Fibroblast of villous mesenchyme (primary cell): Measurements from ENCODE around the gene NAA15. TPM values are rescaled to one million over a fixed set of nuclear protein-coding genes. Genes with fewer than 3 reads are reported as not detected.
"Not testable (repeated sequence)": the region's sequence is repeated elsewhere in the genome, so short reads cannot be mapped to it uniquely, and the experiment has no call there.

Experiments used
- DNase-seq: peaks from one replicate; pipeline ENCODE4 v3.0.0-alpha.2; 2010; ENCODE audit warnings: low read depth
- H3K4me3 ChIP-seq: 2 replicates; pipeline ENCODE4 v1.5.1; 2011; ENCODE audit warnings: low read depth, mild to moderate bottlenecking, low read length
- CTCF ChIP-seq: IDR thresholded peaks from 2 replicates; pipeline ENCODE4 v1.5.1; 2012; ENCODE audit warnings: low read depth, mild to moderate bottlenecking, low read length; ENCODE audit not compliant: insufficient read depth
- total RNA-seq: library from RNA; depleted of rRNA; stranded (reverse); fragments of >200 nt; gene quantifications from 2 replicates; pipeline ENCODE4 v1.2.3, GENCODE V29; 2012

The NAA15 gene
- total RNA-seq, 1 donor, result 66.5 TPM

GRCh38 chr4:139457318-139457717 lies 156.0 kb downstream of the NAA15 start:
- no peak overlapping the region for H3K4me3 ChIP-seq
- no peak for TF ChIP-seq CTCF
- DNase-seq, result no peak

- no peak for TF ChIP-seq CTCF
- DNase-seq, result no peak
- no peak overlapping the region for H3K4me3 ChIP-seq
Observed at GRCh38 chr4:139458543-139458942, 157.2 kb downstream of the NAA15 start.

GRCh38 chr4:139458999-139459398 lies 157.7 kb downstream of the NAA15 start:
- no peak overlapping the region for H3K4me3 ChIP-seq
- peak; percentile 24 for DNase-seq
- TF ChIP-seq CTCF, result no peak

GRCh38 chr4:139460565-139460964 lies 159.3 kb downstream of the NAA15 start:
- TF ChIP-seq CTCF, result no peak
- no peak overlapping the region for H3K4me3 ChIP-seq
- DNase-seq, result no peak

- no peak for DNase-seq
- no peak overlapping the region for H3K4me3 ChIP-seq
- no peak for TF ChIP-seq CTCF
Observed at GRCh38 chr4:139461022-139461628, 159.8 kb downstream of the NAA15 start.

- not testable (repeated sequence) for DNase-seq, H3K4me3 ChIP-seq
Observed at GRCh38 chr4:139464512-139464911, 163.2 kb downstream of the NAA15 start.

GRCh38 chr4:139465922-139466321 lies 164.6 kb downstream of the NAA15 start:
- TF ChIP-seq CTCF, result no peak
- H3K4me3 ChIP-seq, result no peak overlapping the region
- no peak for DNase-seq

- not testable (repeated sequence) for H3K4me3 ChIP-seq, DNase-seq
Observed at GRCh38 chr4:139468756-139469155, 167.5 kb downstream of the NAA15 start.
